Tibial nerve (tissue), 4 donors: Measurements from ENCODE around the gene BPIFB6. TPM values are rescaled to one million over a fixed set of nuclear protein-coding genes. Genes with fewer than 3 reads are reported as not detected.

ENCODE experiments used
- DNase-seq, 2 donors: peaks; one replicate each; pipeline ENCODE4 v3.0.0-alpha.2; 2019; ENCODE audit warnings: low spot score in 2 of 2
- H3K27ac ChIP-seq, 4 donors: fragments of 200-600 bp; sonication (generic) in 3 of 4; one replicate each; pipeline ENCODE4 v1.5.1; 2017 to 2019; ENCODE audit warnings: mild to moderate bottlenecking in 1 of 4
- H3K27me3 ChIP-seq, 2 donors: fragments of 200-600 bp; sonication (generic) in 1 of 2; one replicate each; pipeline versions ENCODE4 v1.5.1 to v1.6.0; 2017 to 2019
- H3K36me3 ChIP-seq, 3 donors: fragments of 200-600 bp; sonication (generic); one replicate each; pipeline ENCODE4 v1.5.1; 2018 to 2019
- H3K4me1 ChIP-seq, 4 donors: fragments of 200-600 bp; sonication (generic) in 3 of 4; one replicate each; pipeline ENCODE4 v1.5.1; 2017 to 2019
- H3K4me3 ChIP-seq, 4 donors: fragments of 200-600 bp; sonication (generic) in 3 of 4; one replicate each; pipeline ENCODE4 v1.5.1; 2017 to 2019; ENCODE audit warnings: mild to moderate bottlenecking in 1 of 4, moderate library complexity in 1 of 4
- H3K9me3 ChIP-seq, 4 donors: fragments of 200-600 bp; sonication (generic) in 3 of 4; one replicate each; pipeline ENCODE4 v1.5.1; 2017 to 2019
- EP300 ChIP-seq, 2 donors: sonication (generic); formaldehyde crosslinking; IDR thresholded peaks; one replicate each; pipeline ENCODE4 v1.6.1; 2017; ENCODE audit warnings: antibody characterized with exemption in 2 of 2, mild to moderate bottlenecking in 1 of 2
- POLR2A ChIP-seq, 2 donors: fragments of 450-650 bp; IDR thresholded peaks; one replicate each; pipeline ENCODE4 v1.6.1; 2017; ENCODE audit warnings: antibody characterized with exemption in 2 of 2, mild to moderate bottlenecking in 2 of 2, moderate library complexity in 2 of 2
- whole genome bisulfite sequencing, 2 donors: methylation state at CpG; one replicate each; pipeline ENCODE4 v1.1.5; 2018; 5-methylcytosine and 5-hydroxymethylcytosine counted together
- total RNA-seq, 4 donors: library from RNA; depleted of rRNA; stranded (reverse); fragments of >200 nt; gene quantifications; one replicate each; pipeline ENCODE4 v1.1.0, GENCODE V29; 2016
- TF ChIP-seq, protein P1 (sequence below), 5 experiments: fragments of 200-600 bp in 3 of 5; fragments of 450-650 bp in 2 of 5; sonication (generic) in 3 of 5; IDR thresholded peaks; one replicate each; pipeline ENCODE4 v1.5.1; 2016 to 2019; ENCODE audit warnings: antibody characterized with exemption in 5 of 5, mild to moderate bottlenecking in 3 of 5, moderate library complexity in 2 of 5

The BPIFB6 gene
- total RNA-seq, 4 donors from 2014 or later, result not detected

DNA sequence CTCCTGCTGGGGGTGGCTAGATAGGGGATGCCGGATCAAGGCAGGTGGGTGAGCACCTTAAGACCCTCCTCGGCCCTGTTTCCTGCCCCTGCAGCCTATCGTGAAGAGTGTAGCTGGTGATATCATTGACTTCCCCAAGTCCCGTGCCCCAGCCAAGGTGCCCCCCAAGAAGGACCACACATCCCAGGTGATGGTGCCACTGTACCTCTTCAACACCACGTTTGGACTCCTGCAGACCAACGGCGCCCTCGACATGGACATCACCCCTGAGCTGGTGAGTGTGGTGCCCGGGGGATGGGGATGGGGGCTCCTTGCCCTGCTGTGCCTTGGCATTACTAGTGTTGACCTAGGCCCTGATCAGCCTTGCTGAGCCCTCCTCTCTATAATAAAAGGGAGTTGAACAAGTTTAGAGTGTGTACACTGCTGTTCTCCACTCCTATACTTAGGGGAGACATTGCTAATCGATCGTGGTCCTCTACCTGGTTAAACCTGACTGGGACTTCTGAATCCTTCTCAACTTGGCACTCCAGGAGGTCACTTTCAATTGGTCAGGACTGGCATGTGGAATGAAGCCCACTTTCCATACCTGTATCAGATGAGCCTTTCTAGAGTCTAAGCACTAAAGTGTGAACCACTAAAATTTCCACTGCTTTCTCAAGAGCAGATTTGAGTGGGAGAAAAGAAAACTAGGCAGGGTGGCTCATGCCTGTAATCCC, 33.3 kb downstream of the BPIFB6 start:
- 77 to 97% methylated on average over 6 to 11 of the region's 11 CpGs for WGBS, 2 donors
- H3K4me3 ChIP-seq, result no peak overlapping the region
- no peaks in the 10 kb centered on the region for H3K36me3 ChIP-seq
- TF ChIP-seq EP300 (IDR thresholded peaks at IDR 0.05) (no peak), POLR2A (IDR thresholded peaks at IDR 0.05) (no peak)
- TF ChIP-seq, protein P1, sequence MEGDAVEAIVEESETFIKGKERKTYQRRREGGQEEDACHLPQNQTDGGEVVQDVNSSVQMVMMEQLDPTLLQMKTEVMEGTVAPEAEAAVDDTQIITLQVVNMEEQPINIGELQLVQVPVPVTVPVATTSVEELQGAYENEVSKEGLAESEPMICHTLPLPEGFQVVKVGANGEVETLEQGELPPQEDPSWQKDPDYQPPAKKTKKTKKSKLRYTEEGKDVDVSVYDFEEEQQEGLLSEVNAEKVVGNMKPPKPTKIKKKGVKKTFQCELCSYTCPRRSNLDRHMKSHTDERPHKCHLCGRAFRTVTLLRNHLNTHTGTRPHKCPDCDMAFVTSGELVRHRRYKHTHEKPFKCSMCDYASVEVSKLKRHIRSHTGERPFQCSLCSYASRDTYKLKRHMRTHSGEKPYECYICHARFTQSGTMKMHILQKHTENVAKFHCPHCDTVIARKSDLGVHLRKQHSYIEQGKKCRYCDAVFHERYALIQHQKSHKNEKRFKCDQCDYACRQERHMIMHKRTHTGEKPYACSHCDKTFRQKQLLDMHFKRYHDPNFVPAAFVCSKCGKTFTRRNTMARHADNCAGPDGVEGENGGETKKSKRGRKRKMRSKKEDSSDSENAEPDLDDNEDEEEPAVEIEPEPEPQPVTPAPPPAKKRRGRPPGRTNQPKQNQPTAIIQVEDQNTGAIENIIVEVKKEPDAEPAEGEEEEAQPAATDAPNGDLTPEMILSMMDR (IDR thresholded peaks at IDR 0.05), result no peak
- no peak for DNase-seq
- H3K9me3 ChIP-seq, result no peaks in the 10 kb centered on the region
- peaks cover 0 to 10% (median 2%) of the 10 kb centered on the region in 4 donors for H3K4me1 ChIP-seq
- H3K27me3 ChIP-seq, result no peaks in the 10 kb centered on the region
- no peak overlapping the region for H3K27ac ChIP-seq

DNA sequence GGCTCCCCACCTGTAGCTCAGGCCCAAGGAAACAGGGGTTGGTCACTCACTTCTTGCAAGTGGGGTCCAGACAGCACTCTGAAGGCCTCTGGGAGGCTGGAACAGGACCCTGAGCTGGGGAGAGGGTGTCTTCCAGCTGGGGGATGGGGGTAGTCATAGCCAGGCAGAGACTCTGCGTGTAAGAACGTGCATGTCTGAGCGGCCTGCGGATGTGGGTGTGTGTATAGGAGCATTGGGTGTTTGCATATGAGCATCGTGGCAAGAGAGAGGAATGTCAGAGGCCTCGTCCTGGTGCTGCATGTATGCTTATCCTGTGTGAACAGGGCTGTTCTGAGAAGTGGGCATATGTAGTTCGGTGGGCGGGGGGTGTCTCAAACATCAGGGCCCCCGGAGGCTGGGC, 34.3 kb downstream of the BPIFB6 start:
- H3K4me1 ChIP-seq, result peaks cover 0 to 10% (median 2%) of the 10 kb centered on the region in 4 donors
- H3K9me3 ChIP-seq, result no peaks in the 10 kb centered on the region
- TF ChIP-seq, protein P1 (IDR thresholded peaks at IDR 0.05), result no peak
- TF ChIP-seq POLR2A (IDR thresholded peaks at IDR 0.05) (no peak), EP300 (IDR thresholded peaks at IDR 0.05) (no peak)
- 77 to 79% methylated on average over 9 of the region's 9 CpGs for WGBS, 2 donors
- no peaks in the 10 kb centered on the region for H3K27me3 ChIP-seq
- DNase-seq, result no peak
- no peak overlapping the region for H3K4me3 ChIP-seq
- no peaks in the 10 kb centered on the region for H3K36me3 ChIP-seq
- H3K27ac ChIP-seq, result no peak overlapping the region

DNA sequence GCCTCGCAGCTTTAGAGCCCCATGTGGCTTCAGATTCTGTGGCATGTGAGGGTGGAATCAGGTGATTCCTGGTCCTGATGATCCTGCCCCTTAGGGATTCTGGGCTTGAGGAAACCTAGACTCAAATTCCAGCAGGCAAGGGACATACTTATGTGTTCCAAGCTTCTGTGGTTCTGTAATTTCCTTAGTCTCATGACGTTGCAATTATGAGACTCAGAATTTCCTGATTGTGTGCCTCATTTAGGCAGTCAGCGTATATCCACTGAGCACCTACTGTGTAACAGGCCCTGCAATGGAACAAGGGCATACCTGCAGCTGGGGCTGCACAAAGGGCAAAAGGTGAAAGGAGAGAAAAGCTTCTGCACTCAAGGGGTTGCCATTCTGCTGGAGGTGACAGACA, 36.4 kb downstream of the BPIFB6 start:
- DNase-seq, result no peak
- Histone ChIP-seq H3K27ac (no peak overlapping the region), H3K4me1 (peaks cover 0 to 3% (median 0%) of the 10 kb centered on the region in 4 donors), H3K9me3 (no peaks in the 10 kb centered on the region), H3K27me3 (no peaks in the 10 kb centered on the region), H3K4me3 (no peak overlapping the region), H3K36me3 (no peaks in the 10 kb centered on the region)
- 73 to 74% methylated on average over 3 of the region's 3 CpGs for WGBS, 2 donors
- TF ChIP-seq POLR2A (IDR thresholded peaks at IDR 0.05) (no peak), EP300 (IDR thresholded peaks at IDR 0.05) (no peak)
- TF ChIP-seq, protein P1 (IDR thresholded peaks at IDR 0.05), result no peak

DNA sequence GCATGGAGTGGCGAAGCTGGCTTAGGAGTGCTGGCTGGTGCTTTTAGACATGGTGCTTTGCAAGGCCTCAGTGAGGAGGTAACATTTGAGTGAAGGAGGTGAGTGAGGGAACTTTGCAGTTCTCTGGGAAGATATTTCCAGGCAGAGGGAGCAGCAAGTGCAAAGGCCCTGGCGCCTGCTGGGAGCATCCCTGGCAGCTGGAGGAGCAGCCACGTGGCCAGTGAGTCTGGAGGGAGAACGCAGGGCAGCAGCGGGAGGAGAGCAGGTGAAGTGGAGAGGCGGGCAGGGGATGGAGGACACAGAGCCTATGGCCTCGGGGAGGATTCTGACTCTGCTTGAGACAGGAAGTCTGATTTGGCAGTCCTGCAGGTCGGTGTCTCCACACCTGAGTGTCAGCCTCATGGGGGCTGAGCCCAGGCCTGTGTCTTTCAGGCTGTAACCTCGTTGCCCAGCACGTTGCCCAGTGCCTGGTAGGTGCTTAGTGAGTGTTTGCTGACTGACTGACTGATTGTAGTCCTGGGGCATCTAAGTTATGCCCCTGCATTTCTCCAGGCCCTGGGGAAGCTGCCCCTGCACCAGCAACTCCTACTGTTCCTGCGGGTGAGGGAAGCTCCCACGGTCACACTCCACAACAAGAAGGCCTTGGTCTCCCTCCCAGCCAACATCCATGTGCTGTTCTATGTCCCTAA, 36.9 kb downstream of the BPIFB6 start:
- Histone ChIP-seq H3K27ac (no peak overlapping the region), H3K4me3 (no peak overlapping the region), H3K36me3 (no peaks in the 10 kb centered on the region), H3K9me3 (no peaks in the 10 kb centered on the region), H3K4me1 (no peaks in the 10 kb centered on the region), H3K27me3 (no peaks in the 10 kb centered on the region)
- no peak for DNase-seq
- no peak for TF ChIP-seq EP300 (IDR thresholded peaks at IDR 0.05)
- TF ChIP-seq POLR2A (IDR thresholded peaks at IDR 0.05), result no peak
- TF ChIP-seq, protein P1 (IDR thresholded peaks at IDR 0.05), result no peak
- WGBS, 2 donors, result 80 to 81% methylated on average over 12 of the region's 12 CpGs

DNA sequence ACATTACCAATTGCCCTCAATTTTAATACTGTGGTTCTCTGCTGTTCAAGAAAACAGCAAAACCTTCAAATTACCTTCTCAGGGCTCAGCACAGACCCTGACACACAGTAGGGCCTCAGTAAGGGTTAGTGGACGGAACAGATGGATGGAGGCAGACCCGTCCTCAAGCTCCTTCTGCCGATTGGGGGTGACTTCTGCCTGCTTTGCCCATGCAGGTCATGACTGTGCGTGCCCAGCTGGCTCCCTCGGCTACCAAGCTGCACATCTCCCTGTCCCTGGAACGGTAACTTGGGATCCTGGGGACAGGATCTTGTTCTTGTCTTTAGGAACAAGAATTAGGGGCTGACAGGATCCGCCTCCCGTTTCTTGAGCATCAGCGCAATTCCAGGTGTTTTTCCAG, 38.2 kb downstream of the BPIFB6 start:
- TF ChIP-seq POLR2A (IDR thresholded peaks at IDR 0.05) (no peak), EP300 (IDR thresholded peaks at IDR 0.05) (no peak)
- TF ChIP-seq, protein P1 (IDR thresholded peaks at IDR 0.05), result no peak
- Histone ChIP-seq H3K27me3 (no peaks in the 10 kb centered on the region), H3K9me3 (no peaks in the 10 kb centered on the region), H3K4me3 (no peak overlapping the region), H3K4me1 (no peaks in the 10 kb centered on the region), H3K27ac (no peak overlapping the region), H3K36me3 (no peaks in the 10 kb centered on the region)
- DNase-seq, result no peak
- 85 to 89% methylated on average over 9 of the region's 9 CpGs for WGBS, 2 donors
